IMR-90 (cell line): Measurements from ENCODE around the gene FAM174C. TPM values are rescaled to one million over a fixed set of nuclear protein-coding genes. Genes with fewer than 3 reads are reported as not detected.
A peak's percentile ranks its signal among the peaks of the same experiment; 100 is the strongest.

Experiments
- ATAC-seq: fragments of 200-7000 bp; cut with Tn5 transposase; 2 replicates; pipeline ENCODE4 v1.9.1; 2020; ENCODE audit warnings: low read depth, mild to moderate bottlenecking, moderate library complexity
- BruUV-seq: library from RNA; stranded (reverse); fragments of 400-500 nt; replicated peaks from 2 replicates; lab custom pipeline; 2021; lab: Mats Ljungman, UMichigan
- CTCF ChIA-PET: fragments of 300-600 bp; formaldehyde crosslinking; extraction: SDS; loops from one replicate; lab custom pipeline; 2021; ENCODE audit warnings: antibody characterized with exemption; lab: Yijun Ruan, JAX
- POLR2A ChIA-PET: fragments of 300-600 bp; sonication (Branson Sonifier 250); formaldehyde crosslinking; loops from one replicate; lab custom pipeline; 2022; ENCODE audit warnings: antibody characterized with exemption; ENCODE audit not compliant: unreplicated experiment; lab: Charles Lee
- DNase-seq: peaks from one replicate; pipeline ENCODE4 v3.0.0; 2013
- H2AFZ ChIP-seq: replicated peaks from 2 replicates; pipeline ENCODE3; 2013; ENCODE audit warnings: low read length, mild to moderate bottlenecking; ENCODE audit not compliant: poor library complexity
- H2AK5ac ChIP-seq: 2 replicates; pipeline ENCODE4 v1.6.1; 2013; ENCODE audit warnings: low read depth, low read length, inconsistent platforms
- H2AK9ac ChIP-seq: replicated peaks from 2 replicates; pipeline ENCODE3; 2013; ENCODE audit warnings: mild to moderate bottlenecking, low read depth, low read length, moderate library complexity; ENCODE audit not compliant: poor library complexity
- H2BK120ac ChIP-seq: 2 replicates; pipeline ENCODE4 v1.6.1; 2013; ENCODE audit warnings: low read depth, low read length, inconsistent platforms
- H2BK15ac ChIP-seq: 3 replicates; pipeline ENCODE4 v1.6.1; 2013; ENCODE audit warnings: low read depth, low read length, inconsistent platforms
- H2BK20ac ChIP-seq: 2 replicates; pipeline ENCODE4 v1.6.1; 2013; ENCODE audit warnings: low read depth, mild to moderate bottlenecking, inconsistent platforms, low read length, moderate library complexity
- H2BK5ac ChIP-seq: 2 replicates; pipeline ENCODE4 v1.6.1; 2013; ENCODE audit warnings: mild to moderate bottlenecking, low read depth, low read length, inconsistent platforms; ENCODE audit not compliant: poor library complexity, severe bottlenecking
- H3K14ac ChIP-seq: replicated peaks from 2 replicates; pipeline ENCODE4 v1.6.1; 2013; ENCODE audit warnings: low read depth, low read length, inconsistent platforms
- H3K18ac ChIP-seq: 2 replicates; pipeline ENCODE4 v1.6.1; 2013; ENCODE audit warnings: low read depth, low read length, control low read depth
- H3K23ac ChIP-seq: 2 replicates; pipeline ENCODE4 v1.6.1; 2013; ENCODE audit warnings: low read depth, low read length, inconsistent platforms
- H3K27ac ChIP-seq: 2 replicates; pipeline ENCODE4 v1.5.1; 2013; ENCODE audit warnings: mild to moderate bottlenecking, control low read depth, low read length; ENCODE audit not compliant: insufficient read depth
- H3K27me3 ChIP-seq: 2 replicates; pipeline ENCODE4 v1.6.1; 2013; ENCODE audit warnings: low read length; ENCODE audit not compliant: control insufficient read depth, insufficient read depth
- H3K36me3 ChIP-seq: 2 replicates; pipeline ENCODE4 v1.6.1; 2013; ENCODE audit warnings: low read length, mixed read lengths; ENCODE audit not compliant: control insufficient read depth, insufficient read depth
- H3K4ac ChIP-seq: 2 replicates; pipeline ENCODE4 v1.6.1; 2013; ENCODE audit warnings: low read depth, low read length, inconsistent platforms
- H3K4me1 ChIP-seq: 2 replicates; pipeline ENCODE4 v1.6.1; 2013; ENCODE audit warnings: low read length, mixed read lengths; ENCODE audit not compliant: control insufficient read depth, insufficient read depth
- H3K4me2 ChIP-seq: 2 replicates; pipeline ENCODE4 v1.6.1; 2013; ENCODE audit warnings: low read depth, mild to moderate bottlenecking, control low read depth, low read length, moderate library complexity
- H3K4me3 ChIP-seq: 2 replicates; pipeline ENCODE4 v1.5.1; 2013; ENCODE audit warnings: low read depth, mild to moderate bottlenecking, control low read depth, low read length, moderate library complexity; ENCODE audit not compliant: insufficient read depth
- H3K56ac ChIP-seq: 2 replicates; pipeline ENCODE4 v1.6.1; 2013; ENCODE audit warnings: low read length, inconsistent platforms; ENCODE audit not compliant: insufficient read depth; ENCODE audit errors: extremely low read depth
- H3K79me1 ChIP-seq, 2 experiments: 2 replicates each; pipeline ENCODE4 v1.6.1; 2013; ENCODE audit warnings: low read length in 2 of 2, inconsistent platforms in 1 of 2, low read depth in 1 of 2
- H3K9ac ChIP-seq: 2 replicates; pipeline ENCODE4 v1.6.1; 2013; ENCODE audit warnings: low read depth, low read length, control low read depth
- H3K9me1 ChIP-seq: 2 replicates; pipeline ENCODE4 v1.6.1; 2013; ENCODE audit warnings: low read length, inconsistent platforms; ENCODE audit not compliant: insufficient read depth
- H3K9me3 ChIP-seq: 2 replicates; pipeline ENCODE4 v1.6.1; 2013; ENCODE audit warnings: low read length; ENCODE audit not compliant: control insufficient read depth, insufficient read depth
- H4K20me1 ChIP-seq: 2 replicates; pipeline ENCODE4 v1.6.1; 2013; ENCODE audit warnings: low read length, inconsistent platforms; ENCODE audit not compliant: insufficient read depth
- H4K5ac ChIP-seq: 2 replicates; pipeline ENCODE4 v1.6.1; 2013; ENCODE audit warnings: mild to moderate bottlenecking, low read depth, low read length, control low read depth
- H4K8ac ChIP-seq, 2 experiments: 2 replicates each; pipeline ENCODE4 v1.6.1; 2013; ENCODE audit warnings: low read depth in 2 of 2, low read length in 2 of 2, control low read depth in 1 of 2, inconsistent platforms in 1 of 2
- H4K91ac ChIP-seq: 2 replicates; pipeline ENCODE4 v1.6.1; 2013; ENCODE audit warnings: low read depth, low read length, inconsistent platforms; ENCODE audit not compliant: insufficient read depth
- CHD1 ChIP-seq: IDR thresholded peaks from 2 replicates; pipeline ENCODE4 v1.6.1; 2012; ENCODE audit warnings: low read depth, low read length, improper control_type of control experiment
- FOS ChIP-seq: fragments of 150-350 bp; IDR thresholded peaks from 2 replicates; pipeline ENCODE4 v1.6.1; 2016; ENCODE audit warnings: low read depth, low read length
- MAFK ChIP-seq: IDR thresholded peaks from 2 replicates; pipeline ENCODE4 v1.6.1; 2012; ENCODE audit warnings: low read depth, low read length, improper control_type of control experiment
- RAD21 ChIP-seq: IDR thresholded peaks from 2 replicates; pipeline ENCODE4 v1.6.1; 2012; ENCODE audit warnings: low read length, improper control_type of control experiment
- SMC3 ChIP-seq: fragments of 150-350 bp; IDR thresholded peaks from 2 replicates; pipeline ENCODE4 v1.6.1; 2016; ENCODE audit warnings: low read depth, mild to moderate bottlenecking, antibody characterized with exemption, low read length, moderate library complexity
- WGBS, 2 experiments: methylation state at CpG; one replicate each; pipeline versions ENCODE4 v1.1.5 to v1.1.7; 2013; ENCODE audit warnings: missing lambda C conversion rate in 2 of 2; ENCODE audit not compliant: insufficient read length in 1 of 2; ENCODE audit errors: extremely low coverage in 2 of 2; 5-methylcytosine and 5-hydroxymethylcytosine counted together
- dilution Hi-C: fragments of 300-500 bp; cut with HindIII; formaldehyde crosslinking; loops from one replicate; pipeline ENCODE4 v1.14.3; 2018; ENCODE audit warnings: low sequenced_read_pairs; ENCODE audit not compliant: unreplicated experiment
- in situ Hi-C: fragments of 300-500 bp; cut with MboI; formaldehyde crosslinking; loops from 3 replicates; pipeline ENCODE4 v1.14.3; 2019; ENCODE audit warnings: low sequenced_read_pairs, inconsistent platforms, mixed read lengths
- intact Hi-C: fragments of 100-400 bp; cut with micrococcal nuclease; formaldehyde crosslinking; loops from 2 replicates; pipeline ENCODE4 v1.10.0; 2022
- polyA plus RNA-seq, 3 experiments: library from polyadenylated mRNA; depleted of rRNA; stranded (reverse); fragments of >200 nt; gene quantifications; 2 replicates each; pipeline ENCODE4 v1.2.3, GENCODE V29; 2012; ENCODE audit warnings: low replicate concordance in 1 of 3
- total RNA-seq: library from RNA; depleted of rRNA; stranded (reverse); fragments of >200 nt; gene quantifications from 2 replicates; pipeline ENCODE4 v1.2.3, GENCODE V29; 2012
- TF ChIP-seq, protein P1 (sequence below): fragments of 150-350 bp; IDR thresholded peaks from 2 replicates; pipeline ENCODE4 v1.6.1; 2017; ENCODE audit warnings: mild to moderate bottlenecking, antibody characterized with exemption, low read length, low read depth

Gene FAM174C
- total and polyA plus RNA-seq, 2 of the 4 experiments (the other 2 are of a cell fraction) = 7.5 to 61.8 TPM

DNA sequence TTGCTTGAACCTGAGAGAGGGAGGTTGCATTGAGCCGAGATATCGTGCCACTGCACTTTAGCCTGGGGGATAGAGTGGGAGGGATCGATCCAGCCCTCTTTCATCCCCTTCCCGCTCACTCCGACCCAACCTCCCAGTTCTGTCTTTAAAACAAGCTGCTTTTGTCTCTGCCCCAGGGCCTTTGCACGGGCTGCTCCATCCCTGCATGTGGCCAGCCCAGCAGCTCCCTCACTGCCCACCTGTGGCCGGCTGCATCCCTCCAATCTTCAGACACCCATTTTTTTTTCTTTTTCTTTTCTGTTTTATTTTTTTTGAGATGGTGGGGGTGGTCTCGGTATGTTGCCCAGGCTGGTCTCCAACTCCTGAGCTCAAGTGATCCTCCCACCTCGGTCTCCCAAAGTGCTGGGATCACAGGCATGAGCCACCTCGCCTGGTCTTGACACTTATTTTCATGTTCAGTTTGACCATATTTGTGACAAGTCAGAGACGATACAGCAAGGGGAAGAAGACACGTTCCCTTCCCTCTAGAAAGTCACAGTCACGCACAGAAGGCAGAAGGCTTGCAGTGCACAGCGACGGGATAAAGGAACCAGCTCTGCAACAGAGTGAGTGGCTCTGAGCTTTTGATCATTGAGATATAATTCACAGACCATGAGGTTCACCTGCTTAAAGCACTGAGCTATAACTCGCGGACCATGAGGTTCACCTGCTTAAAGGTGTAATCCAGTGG, 42.1 kb downstream of the FAM174C start:
- H3K23ac ChIP-seq = no peak overlapping the region
- no peaks in the 10 kb centered on the region for H3K9me3 ChIP-seq
- ChIA-PET POLR2A (no interaction called here), CTCF (no interaction called here)
- H3K9me1 ChIP-seq = no peaks in the 10 kb centered on the region
- BruUV-seq = no TSS peak
- H2AK5ac ChIP-seq = no peak overlapping the region
- intact Hi-C loops (no loop called here), in situ Hi-C loops (no loop called here), dilution Hi-C loops (no loop called here)
- H3K56ac ChIP-seq = no peak overlapping the region
- no peaks in the 10 kb centered on the region for H3K36me3 ChIP-seq
- H3K27me3 ChIP-seq = peaks cover 40% of the 10 kb centered on the region
- no peak overlapping the region for H4K8ac ChIP-seq
- no peak overlapping the region for H2BK15ac ChIP-seq
- H2BK5ac ChIP-seq = no peak overlapping the region
- H2AFZ ChIP-seq = no peak overlapping the region
- H3K18ac ChIP-seq = no peak overlapping the region
- ATAC-seq (no peak), DNase-seq (no peak)
- H3K79me1 ChIP-seq = no peaks in the 10 kb centered on the region
- H3K27ac ChIP-seq = no peak overlapping the region
- 81% methylated on average over 4 of the region's 17 CpGs; no CpG with 5 or more reads in 1 of the 2 experiments for WGBS, 2 experiments
- no peak overlapping the region for H3K9ac ChIP-seq
- H2BK120ac ChIP-seq = no peak overlapping the region
- no peak overlapping the region for H3K4ac ChIP-seq
- no peak overlapping the region for H4K91ac ChIP-seq
- H3K4me3 ChIP-seq = no peak overlapping the region
- no peak overlapping the region for H3K14ac ChIP-seq
- peak overlapping the region; percentile 42 for H2AK9ac ChIP-seq
- H2BK20ac ChIP-seq = no peak overlapping the region
- TF ChIP-seq SMC3 (no peak), RAD21 (no peak), CHD1 (no peak), FOS (no peak), MAFK (no peak)
- TF ChIP-seq, protein P1, sequence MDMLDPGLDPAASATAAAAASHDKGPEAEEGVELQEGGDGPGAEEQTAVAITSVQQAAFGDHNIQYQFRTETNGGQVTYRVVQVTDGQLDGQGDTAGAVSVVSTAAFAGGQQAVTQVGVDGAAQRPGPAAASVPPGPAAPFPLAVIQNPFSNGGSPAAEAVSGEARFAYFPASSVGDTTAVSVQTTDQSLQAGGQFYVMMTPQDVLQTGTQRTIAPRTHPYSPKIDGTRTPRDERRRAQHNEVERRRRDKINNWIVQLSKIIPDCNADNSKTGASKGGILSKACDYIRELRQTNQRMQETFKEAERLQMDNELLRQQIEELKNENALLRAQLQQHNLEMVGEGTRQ = no peak
- H3K4me1 ChIP-seq = no peaks in the 10 kb centered on the region; the same call in 1 of the 2 replicates
- no peaks in the 10 kb centered on the region; the same call in 1 of the 2 replicates for H4K20me1 ChIP-seq
- H3K4me2 ChIP-seq = no peak overlapping the region
- H4K5ac ChIP-seq = no peak overlapping the region
